ENCODE results near the gene JADE1. TPM values are rescaled to one million over a fixed set of nuclear protein-coding genes. Genes with fewer than 3 reads are reported as not detected.
A peak's percentile ranks its signal among the peaks of the same experiment; 100 is the strongest.

The JADE1 gene
- total RNA-seq, 4 donors from 2014 or later, result 18.7 to 50.2 (median 35.7) TPM

DNA sequence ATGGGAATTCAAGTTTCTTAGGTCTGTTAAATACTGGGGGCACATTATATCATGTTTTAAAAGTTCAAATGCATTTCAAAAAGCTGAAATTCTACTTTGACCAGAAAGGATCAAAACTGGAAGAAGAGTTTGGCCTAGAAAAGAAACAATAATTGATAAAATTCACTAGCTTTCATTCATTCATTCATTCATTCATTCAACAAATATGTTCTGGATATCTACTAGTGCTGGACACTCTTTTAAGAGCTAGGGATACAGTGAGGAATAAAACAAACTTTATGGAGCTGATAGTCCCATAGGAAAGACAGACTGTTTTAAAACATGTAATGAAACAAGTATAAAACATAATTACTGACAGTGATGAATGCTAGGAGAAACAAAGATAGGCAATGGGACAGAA, 106.0 kb downstream of the JADE1 start:
- TF ChIP-seq, protein P1, sequence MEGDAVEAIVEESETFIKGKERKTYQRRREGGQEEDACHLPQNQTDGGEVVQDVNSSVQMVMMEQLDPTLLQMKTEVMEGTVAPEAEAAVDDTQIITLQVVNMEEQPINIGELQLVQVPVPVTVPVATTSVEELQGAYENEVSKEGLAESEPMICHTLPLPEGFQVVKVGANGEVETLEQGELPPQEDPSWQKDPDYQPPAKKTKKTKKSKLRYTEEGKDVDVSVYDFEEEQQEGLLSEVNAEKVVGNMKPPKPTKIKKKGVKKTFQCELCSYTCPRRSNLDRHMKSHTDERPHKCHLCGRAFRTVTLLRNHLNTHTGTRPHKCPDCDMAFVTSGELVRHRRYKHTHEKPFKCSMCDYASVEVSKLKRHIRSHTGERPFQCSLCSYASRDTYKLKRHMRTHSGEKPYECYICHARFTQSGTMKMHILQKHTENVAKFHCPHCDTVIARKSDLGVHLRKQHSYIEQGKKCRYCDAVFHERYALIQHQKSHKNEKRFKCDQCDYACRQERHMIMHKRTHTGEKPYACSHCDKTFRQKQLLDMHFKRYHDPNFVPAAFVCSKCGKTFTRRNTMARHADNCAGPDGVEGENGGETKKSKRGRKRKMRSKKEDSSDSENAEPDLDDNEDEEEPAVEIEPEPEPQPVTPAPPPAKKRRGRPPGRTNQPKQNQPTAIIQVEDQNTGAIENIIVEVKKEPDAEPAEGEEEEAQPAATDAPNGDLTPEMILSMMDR (IDR thresholded peaks at IDR 0.05), result no peak
- TF ChIP-seq POLR2A (IDR thresholded peaks at IDR 0.05), result no peak
- Histone ChIP-seq H3K27ac (no peak overlapping the region), H3K4me3 (no peak overlapping the region), H3K27me3 (no peaks in the 10 kb centered on the region), H3K9me3 (no peaks in the 10 kb centered on the region), H3K36me3 (no peaks in the 10 kb centered on the region), H3K4me1 (no peaks in the 10 kb centered on the region)
- DNase-seq, result no peak
- intact Hi-C loops (cut with DNase I; ENCODE audit: low total_unique reads), result no loop called here

DNA sequence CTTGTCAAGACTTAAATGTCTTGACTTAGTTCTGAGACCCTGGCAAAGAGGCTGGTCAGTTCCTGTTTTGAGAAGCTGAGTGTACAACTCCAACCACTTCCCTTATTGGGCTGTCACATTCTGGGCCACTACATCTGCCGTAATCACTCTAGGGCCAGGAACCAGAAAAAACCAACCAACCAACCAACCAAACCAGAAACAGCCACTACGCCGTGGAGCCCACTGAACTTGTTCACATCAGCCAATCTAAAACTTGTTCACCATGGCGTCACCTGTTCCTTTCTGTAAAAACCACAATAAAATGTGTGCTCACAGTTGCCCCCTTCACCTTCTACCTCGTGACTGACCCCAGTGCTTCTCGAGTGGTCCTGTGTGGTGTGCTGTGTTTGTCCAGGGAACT, 107.3 kb downstream of the JADE1 start:
- TF ChIP-seq POLR2A (IDR thresholded peaks at IDR 0.05), result no peak
- TF ChIP-seq, protein P1 (IDR thresholded peaks at IDR 0.05), result no peak
- intact Hi-C loops (cut with DNase I; ENCODE audit: low total_unique reads), result no loop called here
- Histone ChIP-seq H3K36me3 (no peaks in the 10 kb centered on the region), H3K4me1 (no peaks in the 10 kb centered on the region), H3K27me3 (no peaks in the 10 kb centered on the region), H3K27ac (no peak overlapping the region), H3K9me3 (no peaks in the 10 kb centered on the region), H3K4me3 (no peak overlapping the region)
- peak in 1 of 2 donors; percentile 11 for DNase-seq

DNA sequence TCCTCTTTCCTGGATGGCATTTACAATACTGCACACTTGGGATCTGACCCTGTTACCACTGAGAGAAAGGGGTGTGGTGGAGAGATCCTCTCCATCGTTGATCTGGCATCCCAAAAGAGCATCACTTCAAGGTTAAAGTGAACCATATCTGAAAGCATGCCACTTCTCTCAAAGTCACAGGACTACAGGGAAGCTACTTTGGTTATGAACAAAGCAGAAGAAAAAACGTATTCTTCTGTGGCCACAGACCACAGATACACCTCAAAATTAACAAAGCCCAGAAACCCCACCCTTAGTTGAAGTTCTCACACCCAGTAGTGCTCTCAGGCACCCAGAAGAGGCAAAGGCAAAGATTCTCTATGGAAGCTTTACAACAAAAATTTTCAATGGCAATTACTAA, 108.3 kb downstream of the JADE1 start:
- Histone ChIP-seq H3K4me3 (no peak overlapping the region), H3K36me3 (no peaks in the 10 kb centered on the region), H3K27me3 (no peaks in the 10 kb centered on the region), H3K9me3 (no peaks in the 10 kb centered on the region), H3K27ac (no peak overlapping the region), H3K4me1 (no peaks in the 10 kb centered on the region)
- no peak for TF ChIP-seq POLR2A (IDR thresholded peaks at IDR 0.05)
- TF ChIP-seq, protein P1 (IDR thresholded peaks at IDR 0.05), result no peak
- no peak for DNase-seq
- intact Hi-C loops (cut with DNase I; ENCODE audit: low total_unique reads), result no loop called here

DNA sequence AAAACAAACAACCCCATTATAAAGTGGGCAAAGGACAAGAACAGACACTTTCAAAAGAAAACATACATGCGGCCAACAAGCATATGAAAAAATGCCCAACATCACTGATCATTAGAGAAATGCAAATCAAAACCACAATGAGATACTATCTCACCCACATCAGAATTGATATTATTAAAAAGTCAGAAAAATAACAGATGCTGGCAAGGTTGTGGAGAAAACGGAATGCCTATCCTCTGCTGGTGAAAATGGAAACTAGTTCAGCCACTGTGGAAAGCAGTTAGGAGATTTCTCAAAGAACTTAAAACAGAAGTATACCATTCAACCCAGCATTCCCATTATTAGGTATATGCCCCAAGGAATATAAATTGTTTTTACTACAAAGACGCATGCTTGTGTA, 112.5 kb downstream of the JADE1 start:
- no peak overlapping the region for H3K27ac ChIP-seq
- TF ChIP-seq, protein P1 (IDR thresholded peaks at IDR 0.05), result no peak
- TF ChIP-seq POLR2A (IDR thresholded peaks at IDR 0.05), result no peak
- H3K9me3 ChIP-seq, result no peaks in the 10 kb centered on the region
- no peak overlapping the region for H3K4me3 ChIP-seq
- intact Hi-C loops (cut with DNase I; ENCODE audit: low total_unique reads), result no loop called here
- DNase-seq, result no peak
- H3K36me3 ChIP-seq, result no peaks in the 10 kb centered on the region
- no peaks in the 10 kb centered on the region for H3K4me1 ChIP-seq
- no peaks in the 10 kb centered on the region for H3K27me3 ChIP-seq
